DMS79 treated with DMSO at 0.1 percent for 48 hours (cell line): Measurements from ENCODE around the gene KIAA0408.

ENCODE experiments used
- DNase-seq: peaks from one replicate; lab custom pipeline; 2025; lab: John Stamatoyannopoulos, UW

KIAA0408 gene

DNA sequence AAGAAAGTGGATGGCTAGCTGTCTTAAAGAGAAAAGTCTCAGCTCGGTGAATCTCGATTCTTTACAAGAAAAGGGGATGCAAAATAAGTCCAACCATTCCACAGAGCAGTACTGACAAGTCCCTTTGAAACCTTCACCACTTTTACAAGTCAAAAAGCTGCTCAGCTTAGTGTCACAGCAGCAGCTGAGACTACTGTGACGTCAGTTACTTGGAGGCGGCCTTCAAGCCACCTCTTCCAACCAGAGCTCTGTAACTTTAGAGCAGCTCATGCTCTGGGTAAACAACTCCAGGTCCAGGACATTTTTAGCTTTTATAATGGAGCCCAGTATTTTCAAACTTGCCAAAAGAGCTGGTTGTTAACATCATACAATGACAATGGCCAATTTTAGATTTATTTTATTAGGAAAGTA is at the start of gene KIAA0408:
KIAA0408 (minus strand) TSS at position 159 of the 411 bp plus-strand sequence. CDS start 5,408 bp downstream, outside the sequence.
- no peak for DNase-seq

DNA sequence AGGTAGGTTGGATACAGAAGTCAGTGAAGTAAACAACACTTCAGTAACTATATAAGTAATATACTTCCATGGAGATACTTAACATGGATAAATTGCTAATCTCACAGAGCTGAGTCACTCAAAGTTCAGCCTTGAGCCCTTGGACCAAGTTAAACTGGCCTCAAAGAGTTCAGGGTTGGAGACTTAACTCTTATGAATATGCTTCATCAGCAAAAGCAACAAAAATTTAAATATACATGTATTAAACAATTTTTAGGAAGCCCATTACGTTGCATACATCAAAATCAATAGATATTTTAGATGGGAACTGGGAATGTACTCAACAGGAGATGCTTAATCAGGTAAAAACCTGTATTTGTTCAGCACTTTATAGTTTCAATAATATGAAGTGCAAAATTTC is 47.7 kb upstream of the KIAA0408 start:
- DNase-seq, result no peak

DNA sequence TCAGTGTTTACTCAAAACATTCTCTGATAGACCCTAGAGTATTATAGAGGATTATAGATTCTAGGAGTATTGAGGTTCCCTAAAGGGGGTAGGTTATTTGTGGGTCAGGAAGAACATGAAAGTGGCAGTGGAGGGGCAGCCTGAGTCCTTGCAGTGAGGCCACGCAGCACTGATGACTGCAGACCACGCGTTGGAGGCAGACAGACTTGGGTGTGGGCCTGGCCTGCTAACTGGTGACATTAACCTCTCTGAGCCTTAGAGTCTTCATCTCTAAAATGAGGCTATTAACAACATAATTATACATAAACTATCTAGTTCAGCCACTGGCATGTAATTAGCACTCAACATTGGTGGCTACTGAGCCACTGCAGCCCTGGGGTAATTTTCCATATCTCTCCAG is 43.8 kb upstream of the KIAA0408 start:
- no peak for DNase-seq

DNA sequence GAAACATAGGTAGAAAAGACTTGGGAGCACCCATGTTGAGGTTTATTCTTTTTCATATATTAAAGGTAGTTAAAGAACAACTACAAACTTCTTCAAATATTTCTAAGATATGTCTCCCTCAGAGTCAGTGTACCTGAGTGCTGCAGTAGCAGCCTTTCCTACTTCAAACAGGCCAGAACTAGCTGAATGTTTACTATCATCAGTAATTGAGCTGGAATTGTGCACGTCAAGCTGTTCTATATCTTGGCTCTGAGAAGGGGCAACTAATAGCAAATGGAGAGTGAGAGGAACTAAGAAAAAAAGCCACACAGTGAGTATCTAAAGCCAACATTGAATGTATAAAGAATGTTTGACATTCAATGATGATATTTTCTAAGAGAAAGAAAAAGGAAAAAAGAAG is 38.2 kb upstream of the KIAA0408 start:
- no peak for DNase-seq

DNA sequence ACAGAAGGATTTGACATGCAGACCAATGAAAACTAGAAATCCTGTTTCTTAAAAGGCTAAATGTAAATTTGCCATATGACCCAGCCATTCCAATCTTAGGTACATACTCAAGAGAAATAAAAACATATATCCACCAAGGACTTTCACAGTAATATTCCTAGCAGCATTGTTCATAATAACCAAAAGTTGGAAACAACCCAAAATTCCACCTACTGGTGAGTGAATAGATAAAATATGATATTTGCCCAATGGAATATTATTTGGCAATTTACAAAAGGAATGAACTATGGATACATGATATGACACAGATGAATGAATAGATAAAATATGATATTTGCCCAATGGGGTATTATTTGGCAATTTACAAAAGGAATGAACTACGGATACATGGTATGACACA is 37.3 kb upstream of the KIAA0408 start:
- no peak for DNase-seq

DNA sequence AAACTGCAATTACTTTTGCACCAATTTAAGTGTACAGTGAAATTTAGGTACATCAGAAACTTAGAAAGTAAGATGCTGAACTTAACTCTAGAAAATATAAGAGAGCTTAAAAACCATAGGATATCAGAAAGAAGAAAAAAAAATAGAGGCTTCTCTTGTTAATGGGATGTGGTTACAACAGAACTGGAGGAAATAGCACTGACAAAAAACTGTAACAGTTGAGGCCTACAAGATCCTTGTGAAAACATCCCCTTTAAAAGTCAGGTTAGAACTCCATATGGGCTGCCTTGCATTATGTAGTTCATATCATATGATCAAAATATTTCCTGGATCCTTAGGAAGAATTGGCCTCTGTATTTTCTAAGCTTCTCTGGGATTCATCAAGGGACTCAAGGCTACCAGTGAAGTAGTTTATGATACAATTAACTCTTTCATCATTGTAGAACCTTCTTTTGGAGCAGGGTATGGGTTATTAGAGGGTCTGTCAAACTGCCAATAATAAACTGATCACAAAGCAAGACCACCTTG is 35.1 kb upstream of the KIAA0408 start:
- no peak for DNase-seq

DNA sequence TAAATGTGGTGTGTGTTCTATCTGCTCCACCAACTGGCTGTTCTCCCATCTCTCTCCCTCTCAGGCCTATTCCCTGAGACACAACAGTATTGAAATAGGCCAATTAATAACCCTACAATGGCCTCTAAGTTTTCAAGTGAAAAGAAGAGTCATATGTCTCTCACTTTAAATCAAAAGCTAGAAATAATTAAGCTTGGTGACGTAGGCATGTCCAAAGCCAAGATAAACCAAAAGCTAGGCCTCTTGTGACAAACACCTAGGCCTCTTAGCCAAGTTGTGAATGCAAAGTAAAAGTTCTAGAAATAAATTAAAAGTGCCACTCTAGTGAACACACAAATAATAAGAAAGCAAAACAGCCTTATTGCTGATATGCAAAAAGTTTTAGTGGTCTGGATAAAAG is 30.1 kb upstream of the KIAA0408 start:
- DNase-seq, result no peak

GRCh38 chr6:127486934-127487333 is 27.7 kb upstream of the KIAA0408 start:
- no peak for DNase-seq

DNA sequence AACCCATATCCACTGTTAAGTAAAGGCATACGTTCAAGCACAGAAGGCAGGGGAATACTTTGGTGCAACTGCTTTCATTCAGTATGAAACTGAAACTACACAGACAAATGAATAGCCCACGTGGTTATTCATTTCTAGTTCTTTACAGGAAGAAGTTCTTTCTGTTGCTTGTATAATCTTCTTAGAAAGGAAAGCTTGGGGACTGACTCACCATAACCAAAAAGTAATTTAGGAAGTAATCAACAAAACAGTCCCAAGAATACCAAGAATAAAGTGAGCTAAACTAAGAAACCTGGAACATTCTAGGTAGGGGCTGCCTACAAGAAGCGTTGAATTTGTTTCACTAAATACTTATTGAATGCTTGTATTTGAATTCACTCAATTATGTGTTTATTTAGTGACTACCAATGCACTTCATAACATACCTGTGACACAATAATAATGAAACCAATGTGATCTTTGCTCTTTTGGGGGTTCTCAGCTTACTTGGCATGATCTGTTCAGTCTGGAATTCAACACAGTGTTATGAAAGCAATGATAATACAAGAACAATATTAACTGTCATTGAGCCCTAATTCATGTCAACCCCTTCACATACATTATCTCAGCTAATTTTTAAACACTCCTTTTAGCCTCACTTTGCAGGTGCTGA is 25.1 kb upstream of the KIAA0408 start:
- DNase-seq, result no peak

DNA sequence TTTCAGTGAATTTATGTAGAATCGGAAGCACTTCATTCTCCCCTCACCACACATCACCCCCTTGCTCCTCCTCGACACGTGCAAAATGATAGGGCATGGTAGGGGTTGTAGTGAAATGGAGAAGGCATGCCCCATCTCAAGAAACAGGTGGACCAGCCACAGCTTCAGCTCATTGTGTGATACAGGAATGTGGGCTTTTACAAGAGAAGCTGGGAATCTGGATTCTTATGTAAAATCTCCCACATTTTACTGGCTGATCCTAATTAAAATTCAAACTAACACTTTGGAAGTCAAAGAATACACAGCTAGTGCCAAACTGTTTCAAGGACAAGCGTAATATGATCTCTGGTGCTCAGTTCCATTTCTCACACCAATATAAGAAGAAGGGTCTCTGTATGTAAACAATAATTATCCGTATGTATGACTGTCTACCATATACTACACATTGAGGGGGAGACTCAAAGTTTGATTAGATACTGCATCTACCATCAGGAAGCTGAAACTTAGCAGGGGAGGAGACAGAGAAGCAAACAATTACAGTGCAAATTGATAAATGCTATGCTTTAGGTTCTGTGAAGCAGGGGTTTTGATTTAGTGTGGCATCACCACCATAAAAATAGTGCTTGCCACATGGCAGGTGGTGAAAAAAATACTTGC is 24.3 kb upstream of the KIAA0408 start:
- no peak for DNase-seq

DNA sequence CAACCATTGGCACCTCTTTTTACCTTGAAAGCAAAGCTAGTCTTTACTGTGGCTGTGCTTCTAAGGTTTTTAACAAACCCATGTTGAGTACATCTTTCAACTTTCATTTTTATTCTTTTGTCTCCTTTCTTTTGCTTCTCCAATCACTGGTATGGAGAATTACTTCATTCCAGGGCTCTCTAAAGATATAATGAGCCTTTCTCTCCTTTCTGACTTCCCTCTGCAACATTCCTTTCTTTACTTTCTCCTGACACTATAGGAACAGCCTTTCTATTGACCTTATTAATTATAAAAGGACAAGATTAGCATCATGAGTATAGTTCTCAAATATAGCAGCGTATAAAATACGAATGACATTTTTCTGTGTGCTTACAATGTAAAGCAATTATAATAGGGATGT is 23.1 kb upstream of the KIAA0408 start:
- no peak for DNase-seq

GRCh38 chr6:127481628-127482027 is 22.4 kb upstream of the KIAA0408 start:
- DNase-seq, result no peak

GRCh38 chr6:127481111-127481510 is 21.9 kb upstream of the KIAA0408 start:
- no peak for DNase-seq

DNA sequence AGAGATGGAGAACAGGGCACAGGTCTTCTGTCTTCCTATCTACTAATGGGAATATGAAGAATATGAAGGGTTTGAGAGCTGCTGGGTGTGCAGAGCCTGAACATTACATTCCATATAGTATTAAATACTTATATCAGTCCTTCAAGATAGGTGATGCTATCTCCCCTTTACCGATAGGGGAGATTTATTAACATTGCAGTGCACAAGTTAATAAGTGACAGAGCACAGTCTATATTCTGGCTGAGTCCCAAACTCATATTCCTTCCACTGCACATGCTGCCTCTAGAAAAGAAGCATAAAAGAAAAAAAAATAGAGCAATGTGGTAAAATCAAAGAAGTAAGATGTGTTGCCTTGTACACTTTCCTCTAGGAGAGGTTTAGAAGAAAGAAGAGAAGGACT is 18.5 kb upstream of the KIAA0408 start:
- DNase-seq, result no peak

- no peak for DNase-seq
These were observed 16.6 kb upstream of the KIAA0408 start for GRCh38 chr6:127475823-127476176.

GRCh38 chr6:127475135-127475822 is 16.1 kb upstream of the KIAA0408 start:
- no peak for DNase-seq

- DNase-seq, result no peak
These were observed 12.4 kb upstream of the KIAA0408 start for GRCh38 chr6:127471379-127472255.

DNA sequence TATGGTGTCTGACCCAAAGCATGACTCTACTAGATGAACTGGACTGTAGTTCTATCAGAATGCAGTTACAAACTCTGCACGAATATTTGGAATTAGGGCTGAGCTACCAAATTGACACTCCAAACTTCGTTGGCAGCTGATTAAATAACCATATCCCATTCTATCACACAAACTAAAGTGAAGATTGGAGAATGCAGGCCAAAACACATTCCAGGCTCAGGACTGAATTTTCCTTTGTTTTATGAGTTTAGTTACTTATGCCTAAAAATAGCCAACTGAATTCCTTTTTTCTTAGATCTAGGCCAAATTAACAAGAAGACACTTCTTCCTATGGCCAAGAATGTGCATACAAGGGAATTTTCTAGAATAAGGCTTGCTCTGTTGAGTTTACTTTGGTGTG is 9.7 kb upstream of the KIAA0408 start:
- DNase-seq, result no peak

DNA sequence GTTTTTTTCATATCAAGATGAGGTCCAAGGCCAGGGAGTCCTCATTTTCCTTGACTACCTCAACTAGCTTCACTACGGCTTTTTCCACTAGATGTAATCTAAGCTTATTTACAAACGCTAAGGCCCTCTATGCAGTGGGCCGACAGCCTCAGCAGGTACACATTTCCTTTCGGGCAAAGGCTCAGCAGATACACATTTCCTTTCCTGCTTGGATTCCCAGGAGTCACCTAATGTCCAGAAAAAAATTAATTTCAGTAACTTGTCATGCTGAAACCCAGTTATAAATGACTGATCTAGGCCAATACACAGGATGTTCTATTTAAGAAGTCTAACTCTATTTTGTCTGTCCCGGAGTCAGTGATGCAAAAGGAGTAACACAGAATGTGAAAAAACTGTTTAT is 7.2 kb upstream of the KIAA0408 start:
- no peak for DNase-seq

GRCh38 chr6:127464881-127465459 is 5.8 kb upstream of the KIAA0408 start:
- DNase-seq, result peak; percentile 15

GRCh38 chr6:127464161-127464880 is 5.1 kb upstream of the KIAA0408 start:
- DNase-seq, result no peak
